T-cell (primary cell): ENCODE results near the gene LSMEM2. TPM values are rescaled to one million over a fixed set of nuclear protein-coding genes. Genes with fewer than 3 reads are reported as not detected.

Experiments
- ATAC-seq, 4 experiments: fragments of 200-7000 bp in 3 of 4; fragments of 150-1000 bp in 1 of 4; cut with Tn5 transposase; replicated peaks in 1 of 4; 1 replicate in 3 of 4; 2 replicates in 1 of 4; pipeline ENCODE4 v1.10.0; 2021; ENCODE audit warnings: moderate library complexity in 3 of 4, mild to moderate bottlenecking in 2 of 4, moderate number of reproducible peaks in 1 of 4
- CTCF ChIA-PET, 2 donors: fragments of 300-600 bp; sonication (Branson Sonifier 250); formaldehyde crosslinking; loops; one replicate each; lab custom pipeline; 2022; ENCODE audit warnings: antibody characterized with exemption in 2 of 2; lab: Charles Lee
- POLR2A ChIA-PET, 2 donors: fragments of 300-600 bp; sonication (Branson Sonifier 250); formaldehyde crosslinking; loops; one replicate each; lab custom pipeline; 2022; ENCODE audit warnings: antibody characterized with exemption in 2 of 2; lab: Charles Lee
- DNase-seq, 35 experiments: peaks; one replicate each; pipeline versions ENCODE4 v3.0.0 to v3.0.0-alpha.2; 2013 to 2023
- H3K27ac ChIP-seq: one replicate; pipeline ENCODE4 v1.5.1; 2013; ENCODE audit warnings: low read length
- H3K27me3 ChIP-seq, 2 experiments: replicated peaks in 1 of 2; 1 replicate in 1 of 2; 2 replicates in 1 of 2; pipeline versions ENCODE4 v1.6.1 to v1.7.0; 2013; ENCODE audit warnings: low read length in 1 of 2, mixed read lengths in 1 of 2; ENCODE audit not compliant: control insufficient read depth in 2 of 2, insufficient read depth in 2 of 2; ENCODE audit errors: extremely low read depth in 1 of 2
- H3K36me3 ChIP-seq, 2 donors: 1 replicate in 1 of 2; 2 replicates in 1 of 2; pipeline versions ENCODE4 v1.6.1 to v1.7.0; 2013; ENCODE audit warnings: low read length in 1 of 2; ENCODE audit not compliant: control insufficient read depth in 2 of 2, insufficient read depth in 1 of 2; ENCODE audit errors: extremely low read depth in 1 of 2
- H3K4me1 ChIP-seq, 2 experiments: 1 replicate in 1 of 2; 2 replicates in 1 of 2; pipeline versions ENCODE4 v1.6.1 to v1.7.0; 2013; ENCODE audit warnings: low read length in 2 of 2, mixed read lengths in 1 of 2; ENCODE audit not compliant: insufficient read depth in 2 of 2, control insufficient read depth in 1 of 2; ENCODE audit errors: extremely low read depth in 1 of 2
- H3K4me3 ChIP-seq, 2 donors: 1 replicate in 1 of 2; 2 replicates in 1 of 2; pipeline versions ENCODE4 v1.5.1 to v1.7.0; 2013; ENCODE audit warnings: mild to moderate bottlenecking in 2 of 2, low read length in 1 of 2, moderate library complexity in 1 of 2; ENCODE audit not compliant: control insufficient read depth in 1 of 2; ENCODE audit errors: extremely low read depth in 1 of 2
- H3K9me3 ChIP-seq: 2 replicates; pipeline ENCODE4 v1.7.0; 2013
- H3K27ac Mint-ChIP-seq, 2 donors: one replicate each; pipeline ENCODE4 v1.8.0; 2020 to 2021; ENCODE audit warnings: mild to moderate bottlenecking in 2 of 2, mixed read lengths in 2 of 2
- H3K27me3 Mint-ChIP-seq, 2 donors: one replicate each; pipeline ENCODE4 v1.8.0; 2021 to 2022; ENCODE audit warnings: mixed read lengths in 2 of 2
- H3K36me3 Mint-ChIP-seq: one replicate; pipeline ENCODE4 v1.8.0; 2021; ENCODE audit warnings: mixed read lengths
- H3K4me1 Mint-ChIP-seq, 3 donors: one replicate each; pipeline ENCODE4 v1.8.0; 2020 to 2022; ENCODE audit warnings: mixed read lengths in 3 of 3, mild to moderate bottlenecking in 1 of 3
- H3K4me3 Mint-ChIP-seq, 3 donors: one replicate each; pipeline ENCODE4 v1.8.0; 2020 to 2022; ENCODE audit warnings: mild to moderate bottlenecking in 3 of 3, mixed read lengths in 3 of 3, moderate library complexity in 3 of 3
- H3K9me3 Mint-ChIP-seq, 3 donors: one replicate each; pipeline ENCODE4 v1.8.0; 2020 to 2022; ENCODE audit warnings: mixed read lengths in 3 of 3
- WGBS: methylation state at CpG from one replicate; pipeline ENCODE4 v1.1.5; 2013; ENCODE audit warnings: missing lambda C conversion rate; ENCODE audit not compliant: insufficient coverage; 5-methylcytosine and 5-hydroxymethylcytosine counted together
- total RNA-seq, 35 experiments: library from RNA in 6 of 35; stranded (reverse) in 6 of 35; fragments of 120-200 nt in 1 of 35; gene quantifications; one replicate each; pipeline versions ENCODE4 v1.2.1 to v1.2.4 and lab custom pipeline; 2013 to 2026

LSMEM2 gene
- total RNA-seq, 5 donors from 2014 or later (not counting 1 experiment from before 2014, with no cell fraction given): not detected

- Mint-ChIP-seq H3K9me3 (no peaks in the 10 kb centered on the region), H3K27ac (no peak overlapping the region), H3K36me3 (no peaks in the 10 kb centered on the region), H3K4me3 (peak overlapping the region in 1 of 3 donors; percentile 86), H3K4me1 (peaks cover 23 to 56% (median 36%) of the 10 kb centered on the region in 3 donors), H3K27me3 (no peaks in the 10 kb centered on the region)
- Histone ChIP-seq H3K27me3 (no peaks in the 10 kb centered on the region), H3K9me3 (no peaks in the 10 kb centered on the region), H3K36me3 (peaks cover 0 to 6% of the 10 kb centered on the region in 2 donors), H3K4me1 (peaks cover 6 to 67% of the 10 kb centered on the region in 2 experiments), H3K27ac (peak overlapping the region; percentile 25), H3K4me3 (peak overlapping the region; percentile 80 to 84)
- ChIA-PET CTCF (interaction anchor here (0.6 to 1.0 kb wide), 4 partner anchors 15 to 116 kb away, joined by 3 to 5 read pairs (median 4); partner anchors contain the start of genes HYAL3 (in 1 of the 2) and NAA80 (in 1 of the 2)), POLR2A (no interaction called here)
- DNase-seq: no peak
- ATAC-seq: no peak
- 67% methylated on average over 10 of the region's 14 CpGs for WGBS
Observed at GRCh38 chr3:50322115-50322385, 43.2 kb downstream of the LSMEM2 start.

DNA sequence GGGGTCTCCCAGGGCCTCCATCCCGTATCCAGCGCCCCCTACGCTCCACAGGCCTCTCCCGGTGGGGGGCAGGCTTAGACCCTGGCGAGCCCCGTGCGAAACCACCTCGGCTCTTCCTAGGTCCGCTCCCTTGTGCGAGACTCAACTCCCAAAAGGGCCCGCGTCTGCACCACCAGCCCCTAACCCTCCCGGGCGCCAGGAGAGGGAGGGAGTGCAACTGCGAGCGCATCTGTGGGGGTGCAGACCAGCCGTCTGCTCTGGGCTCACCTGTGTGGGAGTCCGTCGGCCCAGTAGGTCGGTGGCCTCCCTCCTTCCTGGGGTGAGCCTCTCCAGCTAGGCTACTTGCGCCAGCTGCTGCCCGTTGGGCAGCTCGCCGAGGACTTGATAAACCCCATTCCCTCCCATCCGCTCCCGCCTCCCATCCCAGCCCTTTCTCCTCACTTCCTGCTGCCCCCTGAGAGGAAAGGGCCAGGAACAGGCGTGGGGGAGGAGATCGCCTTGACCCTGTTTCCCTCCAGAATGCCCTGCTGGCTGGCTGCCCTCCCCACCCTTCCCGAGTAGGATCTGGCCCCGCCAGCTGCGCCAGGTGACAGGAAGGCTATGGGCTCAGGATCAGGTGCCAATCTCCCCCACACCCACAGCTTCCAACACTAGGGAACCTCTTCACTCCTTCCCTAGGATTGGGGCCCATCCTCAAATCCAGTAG lies 43.7 kb downstream of the LSMEM2 start, which contains the start of gene HYAL2:
Gene HYAL2, minus strand, starts transcription at position 360 of the 706 bp plus-strand sequence. CDS start 2,256 bp downstream, outside the sequence.
- ATAC-seq (no peak), DNase-seq (no peak)
- Histone ChIP-seq H3K27ac (peak within 1 kb of the TSS; percentile 90), H3K36me3 (peaks cover 0 to 6% of the 10 kb centered on the region in 2 donors), H3K4me3 (peak within 1 kb of the TSS; percentile 80 to 84), H3K27me3 (no peaks in the 10 kb centered on the region), H3K4me1 (peaks cover 11 to 67% of the 10 kb centered on the region in 2 experiments), H3K9me3 (no peaks in the 10 kb centered on the region)
- no peaks in the 10 kb centered on the region for H3K27me3 Mint-ChIP-seq
- ChIA-PET POLR2A (no interaction called here), CTCF (interaction anchor here (0.6 to 0.7 kb wide), 3 partner anchors 96 to 223 kb away, joined by 3 read pairs; no protein-coding TSS in a partner anchor)
- H3K4me1 Mint-ChIP-seq: peaks cover 23 to 57% (median 35%) of the 10 kb centered on the region in 3 donors
- H3K27ac Mint-ChIP-seq: peak within 1 kb of the TSS; percentile 91 to 96
- H3K9me3 Mint-ChIP-seq: no peaks in the 10 kb centered on the region
- peak within 1 kb of the TSS; percentile 80 to 86 (median 80) for H3K4me3 Mint-ChIP-seq
- no peaks in the 10 kb centered on the region for H3K36me3 Mint-ChIP-seq
- WGBS: 87% methylated on average over 19 of the region's 31 CpGs

DNA sequence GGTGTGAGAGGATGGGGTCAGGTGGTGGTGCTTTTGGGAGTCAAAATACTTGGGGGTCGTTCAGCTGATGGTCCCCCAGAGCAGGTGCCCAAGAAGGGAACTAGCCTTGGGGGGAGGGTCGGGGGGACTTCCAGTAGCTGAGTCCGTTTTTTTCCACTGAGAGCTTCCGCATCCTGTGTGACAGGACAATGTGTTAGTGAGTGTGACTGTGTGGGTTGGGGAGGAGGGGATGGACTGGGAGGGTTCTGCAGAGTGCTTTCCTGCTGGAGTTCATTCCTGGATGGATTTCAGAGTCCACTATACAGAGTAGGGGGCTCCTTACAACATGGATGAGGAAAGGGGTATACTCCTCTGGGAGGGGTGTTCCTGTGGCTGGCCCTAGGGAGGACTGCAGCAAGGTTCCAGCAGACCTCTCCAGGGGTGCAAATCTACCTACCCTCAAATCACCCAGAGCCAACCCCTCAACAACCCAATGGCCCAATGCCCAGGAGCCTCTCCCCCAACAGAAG lies 44.3 kb downstream of the LSMEM2 start:
- no peak for ATAC-seq
- H3K27ac Mint-ChIP-seq: peak overlapping the region; percentile 36 to 48
- H3K27me3 Mint-ChIP-seq: no peaks in the 10 kb centered on the region
- DNase-seq: no peak
- H3K27ac ChIP-seq: no peak overlapping the region
- peaks cover 12 to 66% of the 10 kb centered on the region in 2 experiments for H3K4me1 ChIP-seq
- no peaks in the 10 kb centered on the region for H3K9me3 Mint-ChIP-seq
- WGBS: 55% methylated on average over 4 of the region's 4 CpGs
- H3K36me3 Mint-ChIP-seq: no peaks in the 10 kb centered on the region
- H3K36me3 ChIP-seq: peaks cover 0 to 6% of the 10 kb centered on the region in 2 donors
- H3K9me3 ChIP-seq: no peaks in the 10 kb centered on the region
- CTCF ChIA-PET: interaction anchor here (0.6 to 0.7 kb wide), 3 partner anchors 31 to 223 kb away, joined by 3 read pairs; no protein-coding TSS in a partner anchor
- no peaks in the 10 kb centered on the region for H3K27me3 ChIP-seq
- H3K4me3 Mint-ChIP-seq: peak overlapping the region in 2 of 3 donors; percentile 4 to 86
- H3K4me1 Mint-ChIP-seq: peaks cover 25 to 56% (median 37%) of the 10 kb centered on the region in 3 donors
- POLR2A ChIA-PET: interaction anchor here in 1 of 2 donors (0.6 kb wide), 1 partner anchor 39 kb away, joined by 3 read pairs; no protein-coding TSS in a partner anchor
- H3K4me3 ChIP-seq: no peak overlapping the region

DNA sequence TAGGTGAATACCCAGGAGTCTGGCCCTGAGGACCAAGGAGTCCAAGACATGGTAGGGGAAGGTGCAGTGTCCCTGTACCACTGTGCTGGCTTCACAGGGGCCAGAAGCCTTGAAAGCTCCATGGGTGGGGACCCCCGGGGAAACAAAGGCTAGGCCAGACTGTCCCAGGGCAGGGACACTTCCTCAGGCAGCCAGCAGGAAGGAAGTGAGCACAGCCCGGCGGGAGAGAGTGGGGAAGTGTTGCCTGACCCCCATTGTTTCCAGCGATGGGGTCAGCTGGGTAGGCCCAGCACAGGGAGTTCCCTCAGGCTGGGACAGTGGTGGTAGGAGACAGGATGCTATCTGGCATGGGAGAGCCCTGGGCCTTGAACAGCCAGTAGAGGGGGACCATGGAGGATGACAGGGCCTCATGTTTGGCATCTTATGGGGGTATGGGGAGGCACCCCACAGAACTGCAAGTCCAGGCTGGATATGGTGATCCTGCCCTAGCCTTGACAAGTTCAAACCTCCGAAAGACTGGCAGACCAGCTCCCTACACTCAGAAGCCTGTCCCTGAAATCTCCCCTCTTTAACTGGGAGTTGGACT lies 44.8 kb downstream of the LSMEM2 start:
- POLR2A ChIA-PET: interaction anchor here in 1 of 2 donors (0.6 to 1.2 kb wide), 2 partner anchors 13 to 39 kb away, joined by 3 read pairs; no protein-coding TSS in a partner anchor
- Mint-ChIP-seq H3K4me1 (peaks cover 30 to 56% (median 39%) of the 10 kb centered on the region in 3 donors), H3K27ac (peak overlapping the region; percentile 23 to 48), H3K36me3 (no peaks in the 10 kb centered on the region), H3K9me3 (no peaks in the 10 kb centered on the region), H3K27me3 (no peaks in the 10 kb centered on the region), H3K4me3 (peak overlapping the region in 1 of 3 donors; percentile 86)
- H3K9me3 ChIP-seq: no peaks in the 10 kb centered on the region
- no peak overlapping the region for H3K4me3 ChIP-seq
- no peaks in the 10 kb centered on the region for H3K27me3 ChIP-seq
- DNase-seq (no peak), ATAC-seq (no peak)
- peaks cover 0 to 6% of the 10 kb centered on the region in 2 donors for H3K36me3 ChIP-seq
- WGBS: 55% methylated on average over 4 of the region's 5 CpGs
- peaks cover 12 to 66% of the 10 kb centered on the region in 2 experiments for H3K4me1 ChIP-seq
- CTCF ChIA-PET: interaction anchor here (0.6 to 1.5 kb wide), 7 partner anchors 13 to 362 kb away, joined by 3 to 8 read pairs (median 3); partner anchors contain the start of genes HYAL3 (in 1 of the 2) and NAA80 (in 1 of the 2)
- H3K27ac ChIP-seq: no peak overlapping the region

- Histone ChIP-seq H3K27ac (no peak overlapping the region), H3K36me3 (peaks cover 2 to 9% of the 10 kb centered on the region in 2 donors), H3K4me3 (no peak overlapping the region), H3K27me3 (no peaks in the 10 kb centered on the region), H3K4me1 (peaks cover 12 to 59% of the 10 kb centered on the region in 2 experiments), H3K9me3 (no peaks in the 10 kb centered on the region)
- Mint-ChIP-seq H3K27me3 (no peaks in the 10 kb centered on the region), H3K27ac (peak overlapping the region; percentile 23 to 82), H3K4me1 (peaks cover 26 to 48% (median 34%) of the 10 kb centered on the region in 3 donors), H3K4me3 (peak overlapping the region in 1 of 3 donors; percentile 1), H3K36me3 (no peaks in the 10 kb centered on the region), H3K9me3 (no peaks in the 10 kb centered on the region)
- POLR2A ChIA-PET: interaction anchor here in 1 of 2 donors (1.2 kb wide), 1 partner anchor 13 kb away, joined by 3 read pairs; no protein-coding TSS in a partner anchor
- CTCF ChIA-PET: interaction anchor here (0.6 to 1.5 kb wide), 8 partner anchors 12 to 363 kb away, joined by 3 to 8 read pairs (median 3); partner anchors contain the start of genes HYAL3 (in 1 of the 2) and NAA80 (in 1 of the 2)
- 96% methylated on average over 3 of the region's 4 CpGs for WGBS
- DNase-seq (peak in 27 of 35 experiments; percentile 20 to 71 (median 50)), ATAC-seq (peak in 2 of 4 experiments; percentile 13 to 19)
Observed at GRCh38 chr3:50324351-50325112, 45.6 kb downstream of the LSMEM2 start.
